T-helper 2 cell treated with Interferon-gamma antibody and Interleukin-4, amounts not matched to agents 100 ng/mL and 5 ng/mL, for 36 hours (primary cell): ENCODE results near the gene HSCB. TPM values are rescaled to one million over a fixed set of nuclear protein-coding genes. Genes with fewer than 3 reads are reported as not detected.
"Not testable (repeated sequence)": the region's sequence is repeated elsewhere in the genome, so short reads cannot be mapped to it uniquely, and the experiment has no call there.

Source experiments
- intact Hi-C: fragments of 100-400 bp; cut with micrococcal nuclease; formaldehyde crosslinking; loops from one replicate; pipeline ENCODE4 v1.15.1; 2023
- total RNA-seq: library from RNA; stranded (reverse); gene quantifications from 2 replicates; pipeline ENCODE4 v1.2.3, GENCODE V29; 2022

Gene HSCB, protein sequence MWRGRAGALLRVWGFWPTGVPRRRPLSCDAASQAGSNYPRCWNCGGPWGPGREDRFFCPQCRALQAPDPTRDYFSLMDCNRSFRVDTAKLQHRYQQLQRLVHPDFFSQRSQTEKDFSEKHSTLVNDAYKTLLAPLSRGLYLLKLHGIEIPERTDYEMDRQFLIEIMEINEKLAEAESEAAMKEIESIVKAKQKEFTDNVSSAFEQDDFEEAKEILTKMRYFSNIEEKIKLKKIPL
- 9.0 and 9.8 TPM in 2 replicates for total RNA-seq

DNA sequence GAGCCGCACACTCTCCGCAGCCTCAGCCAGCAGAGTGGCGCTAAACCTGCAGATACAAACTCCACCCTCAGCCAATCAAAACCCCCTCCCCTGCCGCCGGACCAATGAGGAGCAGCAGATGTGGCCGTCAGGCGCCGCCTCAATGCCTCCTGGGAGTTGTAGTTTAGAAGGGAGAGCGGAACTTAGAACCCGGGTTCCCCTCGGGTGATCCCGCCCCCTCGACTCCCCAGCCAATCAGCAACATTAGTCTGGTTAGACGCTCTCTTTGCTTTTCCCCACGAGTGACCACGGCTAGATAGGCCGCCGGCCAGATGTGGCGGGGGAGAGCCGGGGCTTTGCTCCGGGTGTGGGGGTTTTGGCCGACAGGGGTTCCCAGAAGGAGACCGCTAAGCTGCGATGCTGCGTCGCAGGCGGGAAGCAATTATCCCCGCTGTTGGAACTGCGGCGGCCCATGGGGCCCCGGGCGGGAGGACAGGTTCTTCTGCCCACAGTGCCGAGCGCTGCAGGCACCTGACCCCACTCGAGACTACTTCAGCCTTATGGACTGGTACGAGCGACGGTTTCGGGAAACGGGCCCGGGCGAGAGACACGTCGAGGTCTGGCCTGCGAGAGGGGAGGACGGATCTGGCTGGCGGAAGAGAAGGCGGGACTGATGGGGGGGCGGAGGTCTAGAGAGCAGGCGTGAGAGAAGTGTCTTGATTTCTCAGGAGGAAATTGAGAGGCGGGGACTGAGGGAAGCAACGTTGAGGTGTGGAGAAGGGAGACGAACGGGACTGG, at the start of gene HSCB, which contains the start of gene CHEK2:
TSS of gene HSCB (plus strand) at position 255 of the 777 bp plus-strand sequence. CDS start at position 312, 57 bp downstream.
TSS of gene CHEK2 (minus strand) at position 36 of the 777 bp plus-strand sequence. CDS start 7,099 bp downstream, outside the sequence.
- intact Hi-C loops: loop anchor here (1.0 to 5.0 kb wide), 6 partner anchors 30 to 823 kb away; partner anchors contain the start of genes CCDC117, EWSR1, PITPNB and RHBDD3

DNA sequence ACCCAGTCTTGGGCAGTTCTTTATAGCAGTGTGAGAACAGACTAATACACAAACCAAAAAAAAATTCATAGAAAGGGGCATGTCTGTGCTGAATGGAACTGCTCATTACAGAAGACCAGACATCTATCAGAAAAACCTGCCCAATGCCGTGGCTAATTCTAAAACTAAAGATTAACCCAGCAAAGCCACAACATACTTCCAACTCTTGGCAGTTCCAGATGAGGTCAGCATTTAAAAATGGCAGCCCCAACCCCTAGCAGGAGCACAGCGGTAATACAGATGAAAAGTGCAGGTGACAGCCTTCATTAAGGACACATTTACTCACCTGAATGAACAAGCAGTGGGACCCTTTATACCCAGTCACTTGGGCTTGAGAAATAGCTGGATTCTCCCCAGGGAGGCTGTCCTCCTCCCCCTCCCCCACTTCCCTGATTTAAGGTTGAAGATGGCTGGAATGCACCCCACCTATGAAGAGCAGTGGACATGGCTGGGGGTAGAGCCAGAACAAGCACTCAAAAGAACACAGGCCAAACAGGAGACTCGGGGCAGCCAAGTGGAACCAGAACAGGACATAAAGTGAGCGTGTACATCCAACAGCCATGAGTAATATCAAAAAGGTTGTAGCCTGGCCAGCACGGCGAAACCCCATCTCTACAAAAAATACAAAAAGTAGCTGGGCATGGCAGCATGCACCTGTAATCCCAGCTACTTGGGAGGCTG, 48.6 kb upstream of the HSCB start:
- intact Hi-C loops: not testable (repeated sequence)

DNA sequence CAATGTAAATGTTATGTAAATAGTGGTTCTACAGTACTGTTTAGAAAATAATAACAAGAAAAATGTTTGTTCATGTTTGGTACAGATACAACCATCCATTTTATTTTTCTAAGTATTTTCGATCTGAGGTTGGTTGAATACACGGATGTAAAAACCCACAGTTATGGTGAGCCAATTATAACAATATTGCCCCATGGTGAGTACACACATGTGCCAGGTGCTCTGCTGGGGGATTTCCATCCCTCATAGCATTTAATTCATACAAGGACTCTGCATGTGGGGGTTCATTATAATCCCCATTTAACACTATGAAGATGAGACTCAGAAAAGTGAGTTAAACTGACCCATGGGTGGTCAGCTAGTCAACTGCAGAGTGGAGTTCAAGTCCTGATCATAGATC, 38.9 kb upstream of the HSCB start:
- intact Hi-C loops: no loop called here

DNA sequence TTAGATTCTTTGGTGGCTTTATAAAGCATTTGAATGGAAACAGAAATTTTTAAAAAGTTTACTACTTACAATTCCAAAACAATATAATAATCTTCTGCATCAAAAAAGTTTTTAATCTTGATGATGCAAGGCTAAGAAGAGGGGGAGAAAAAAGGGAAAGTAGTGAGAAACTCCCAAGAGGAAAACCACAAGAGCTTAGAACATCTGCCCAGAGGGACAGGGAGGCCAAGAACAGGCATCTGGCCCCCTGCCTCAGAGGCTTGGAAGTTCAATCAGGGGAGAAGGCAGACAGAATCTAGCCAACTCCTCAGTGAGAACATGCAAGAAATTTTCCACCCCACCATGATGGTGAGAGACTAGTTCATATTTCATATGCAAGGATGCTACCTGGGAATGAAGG, 38.4 kb upstream of the HSCB start:
- intact Hi-C loops: no loop called here

DNA sequence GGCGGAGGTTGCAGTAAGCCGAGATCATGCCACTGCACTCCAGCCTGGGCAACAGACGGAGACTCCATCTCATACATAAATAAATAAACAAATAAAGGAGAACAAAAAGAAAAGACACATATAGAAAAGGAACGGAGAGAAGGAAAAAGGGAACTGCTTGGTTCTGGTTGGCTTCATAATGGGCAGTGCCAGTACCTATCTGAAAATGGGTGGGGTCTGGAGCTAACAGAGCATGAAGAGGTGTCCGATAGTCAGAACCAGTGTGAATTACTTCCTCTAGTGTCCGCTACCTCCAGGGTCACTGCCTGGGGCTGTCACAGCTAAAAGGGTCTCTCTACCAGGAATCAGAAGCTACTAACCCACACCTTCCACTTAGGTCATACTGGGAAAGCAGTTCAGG, 35.0 kb upstream of the HSCB start:
- intact Hi-C loops: no loop called here

DNA sequence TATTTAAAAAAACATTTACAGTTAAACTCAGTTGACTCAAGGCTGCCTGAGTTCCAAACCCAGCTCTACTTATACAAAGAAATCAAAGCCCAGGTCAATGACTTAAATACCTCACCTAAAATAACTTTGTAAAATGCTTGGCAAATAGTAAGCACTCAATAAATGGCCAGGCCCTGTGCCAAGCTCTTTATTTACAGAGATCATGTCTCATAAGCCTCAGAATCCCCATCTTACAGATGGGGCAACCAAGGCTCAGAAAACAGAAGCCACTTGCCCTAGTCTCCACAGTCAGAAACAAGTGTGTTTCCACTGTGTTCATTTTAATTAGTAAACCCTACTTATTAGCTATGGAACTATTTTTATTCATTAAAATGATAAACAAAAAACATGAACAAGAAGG, 31.7 kb upstream of the HSCB start:
- intact Hi-C loops: no loop called here

DNA sequence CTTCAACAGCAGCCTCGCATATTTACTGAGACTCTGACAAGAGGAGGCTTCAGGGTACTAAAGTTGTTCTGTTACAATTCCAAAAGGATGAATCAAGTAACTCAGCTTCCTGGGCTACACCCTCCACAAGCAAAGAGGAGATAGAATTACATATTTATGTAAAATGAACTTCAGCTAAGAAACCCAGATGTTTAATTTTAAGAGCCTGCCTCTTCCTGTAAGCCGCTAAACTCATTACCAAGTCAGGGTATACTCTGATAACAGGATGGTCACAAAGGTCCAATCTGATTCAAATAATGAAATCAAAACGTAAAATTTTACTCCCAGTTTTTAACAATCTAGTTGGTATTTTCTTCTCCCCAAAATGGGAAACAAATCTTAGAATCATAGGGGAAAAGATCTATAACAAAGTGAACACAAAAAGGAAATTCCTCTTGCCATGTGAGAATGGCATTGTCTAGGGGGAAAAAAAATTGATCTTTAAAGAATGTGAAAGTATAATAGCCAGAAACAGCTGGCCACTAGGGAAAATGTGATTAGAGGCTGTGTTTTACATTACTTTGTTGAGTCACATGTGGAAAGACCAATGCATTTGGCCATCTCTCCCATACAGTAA, 31.2 kb upstream of the HSCB start:
- intact Hi-C loops: no loop called here

DNA sequence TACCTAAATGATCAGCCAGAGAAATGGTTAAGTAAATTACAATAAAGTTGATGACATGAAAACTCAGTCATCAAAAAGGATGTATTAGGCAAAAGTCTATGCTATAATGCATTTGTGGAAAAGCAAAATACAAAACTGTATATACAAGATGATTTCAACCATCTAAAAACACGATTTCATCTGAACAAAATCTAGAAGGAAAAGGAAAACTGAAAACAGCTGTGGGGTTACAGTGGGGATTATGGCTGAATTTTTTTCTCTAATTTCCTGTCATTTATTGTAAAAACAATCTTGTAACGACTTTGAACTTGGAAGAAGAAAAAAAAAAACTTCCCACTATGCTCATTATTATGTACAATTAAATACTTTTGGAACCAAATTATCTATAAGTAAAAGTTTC, 30.5 kb upstream of the HSCB start:
- intact Hi-C loops: no loop called here

DNA sequence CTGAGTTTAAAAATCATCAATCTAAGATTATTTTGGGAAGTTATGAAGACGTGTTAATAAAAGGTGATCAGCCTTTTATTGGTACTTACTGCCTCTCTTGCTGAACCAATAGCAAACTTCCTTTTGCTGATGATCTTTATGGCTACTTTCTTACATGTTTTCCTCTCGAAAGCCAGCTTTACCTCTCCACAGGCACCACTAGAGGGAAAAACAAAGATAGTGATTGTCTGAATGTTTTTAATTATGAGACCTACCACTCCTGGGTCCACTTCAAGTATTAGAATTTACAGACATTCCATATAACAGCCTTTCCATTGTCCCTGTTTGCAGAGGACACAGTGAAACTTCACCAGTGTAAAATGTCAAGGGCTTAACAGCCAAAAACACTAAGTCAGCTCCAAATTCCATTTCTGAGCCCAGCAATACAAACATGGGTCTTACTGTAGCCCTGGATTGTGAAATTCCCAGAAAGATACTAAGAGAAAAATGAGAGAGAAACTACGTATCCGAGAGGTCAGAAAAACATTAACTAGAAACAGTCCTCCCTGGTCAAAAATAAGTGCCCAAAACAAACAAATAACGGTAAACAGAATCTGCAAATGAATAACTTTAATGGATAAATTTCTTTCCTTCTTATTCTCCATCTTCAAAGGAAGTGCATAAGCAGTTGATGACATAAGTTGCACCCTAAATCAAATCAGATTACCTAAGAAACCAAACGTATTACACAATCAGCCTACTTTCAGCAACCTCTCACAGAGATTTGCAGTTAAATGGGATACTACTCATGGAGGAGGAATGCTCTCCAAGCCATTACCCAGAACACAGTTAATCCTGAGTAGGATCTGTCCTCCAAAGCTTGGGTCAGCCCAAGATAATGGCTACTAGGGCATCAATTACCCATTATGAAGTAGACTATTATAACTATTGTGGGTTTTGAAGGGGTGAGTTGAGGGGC, 29.7 kb upstream of the HSCB start:
- intact Hi-C loops: no loop called here

DNA sequence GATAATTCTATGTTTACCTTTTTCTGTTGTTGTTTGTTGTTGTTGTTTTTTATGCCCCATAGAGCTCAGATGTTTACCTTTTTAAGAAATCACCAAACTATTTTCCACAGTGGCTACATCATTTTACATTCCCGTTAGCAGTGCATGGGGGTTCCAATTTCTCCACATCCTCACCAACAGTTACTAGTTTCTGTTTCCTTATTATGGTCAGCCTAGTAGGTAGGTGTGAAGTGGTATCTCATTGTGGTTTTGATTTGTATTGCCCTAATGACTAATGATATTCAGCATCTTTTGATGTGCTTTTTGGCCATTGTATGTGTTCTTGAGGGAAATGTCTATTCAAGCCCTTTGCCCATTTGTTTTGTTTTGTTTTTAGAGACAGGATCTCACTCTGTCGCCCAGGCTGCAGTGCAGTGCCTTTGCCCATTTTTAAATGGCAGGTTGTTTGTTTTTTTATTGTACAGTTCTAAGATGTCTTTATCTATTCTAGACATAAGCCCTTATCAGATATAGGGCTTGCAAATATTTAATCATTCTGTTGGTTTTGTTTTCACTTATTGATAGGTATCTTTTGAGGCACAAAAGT, 27.7 kb upstream of the HSCB start:
- intact Hi-C loops: no loop called here

DNA sequence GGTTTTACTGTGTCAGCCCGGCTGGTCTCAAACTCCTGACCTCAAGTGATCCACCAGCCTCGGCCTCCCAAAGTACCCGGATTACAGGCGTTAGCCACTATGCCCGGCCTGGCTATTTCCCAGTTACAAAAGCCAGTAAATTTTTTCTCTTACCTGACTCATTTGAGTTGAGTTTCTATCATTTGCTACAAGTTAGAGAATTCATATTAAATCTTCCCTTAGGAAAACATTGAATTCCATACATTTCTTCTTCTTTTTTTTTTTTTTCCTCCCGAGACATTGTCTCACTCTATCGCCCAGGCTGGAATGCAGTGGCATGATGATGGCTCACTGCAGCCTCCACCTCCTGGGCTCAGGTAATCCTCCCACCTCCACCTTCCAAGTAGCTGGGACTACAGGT, 26.2 kb upstream of the HSCB start:
- intact Hi-C loops: no loop called here

DNA sequence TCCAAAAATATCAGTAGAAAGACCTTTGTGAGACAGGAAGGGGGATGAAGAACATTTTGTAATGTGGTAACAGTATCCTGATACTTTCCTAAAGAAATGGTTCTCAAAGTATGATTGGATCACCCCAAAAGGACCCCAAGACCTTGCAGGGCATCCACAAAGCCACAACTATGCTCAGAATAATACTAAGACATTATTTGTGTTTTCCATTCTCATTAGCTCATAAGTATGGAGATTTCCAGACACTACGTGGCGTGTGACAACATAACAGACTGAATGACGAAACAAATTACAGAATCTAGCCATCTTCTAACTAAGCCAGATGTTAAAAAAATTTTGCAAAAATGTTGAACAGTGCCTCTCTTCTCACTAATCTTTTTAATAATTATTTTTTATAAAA, 25.2 kb upstream of the HSCB start:
- intact Hi-C loops: no loop called here

DNA sequence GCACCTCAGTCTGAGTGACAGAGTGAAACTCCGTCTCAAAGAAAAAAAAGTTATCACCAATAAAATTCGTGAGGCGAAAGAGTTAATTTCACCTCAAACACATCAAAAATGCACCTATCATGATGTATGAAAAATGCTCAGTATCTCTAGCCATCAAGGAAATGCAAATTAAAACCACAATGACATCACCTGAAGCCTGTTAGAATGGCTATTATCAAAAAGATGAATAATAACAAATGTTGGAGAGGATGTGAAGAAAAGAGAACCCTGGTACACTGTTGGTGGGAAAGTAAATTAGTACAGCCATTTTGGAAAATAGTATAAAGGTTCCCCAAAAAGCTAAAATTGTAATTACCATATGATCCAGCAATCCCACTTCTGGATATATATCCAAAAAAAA, 23.8 kb upstream of the HSCB start:
- intact Hi-C loops: no loop called here

DNA sequence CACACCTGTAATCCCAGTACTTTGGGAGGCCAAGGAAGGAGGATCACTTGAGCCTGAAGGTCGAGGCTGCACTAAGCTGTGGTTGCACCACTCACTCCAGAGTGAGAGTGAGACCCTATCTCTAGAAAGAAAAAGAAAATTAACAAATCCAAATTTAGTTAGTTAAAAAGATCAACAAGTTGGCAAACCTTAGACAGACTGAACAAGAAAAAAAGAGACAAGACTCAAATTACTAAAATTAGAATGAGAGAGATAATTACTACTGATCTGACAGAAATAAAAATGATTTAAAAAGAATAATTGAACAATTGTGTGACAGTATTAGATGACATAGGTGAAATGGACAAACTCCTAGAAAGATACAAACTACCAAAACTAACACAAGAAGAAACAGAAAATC, 13.8 kb upstream of the HSCB start:
- intact Hi-C loops: no loop called here

DNA sequence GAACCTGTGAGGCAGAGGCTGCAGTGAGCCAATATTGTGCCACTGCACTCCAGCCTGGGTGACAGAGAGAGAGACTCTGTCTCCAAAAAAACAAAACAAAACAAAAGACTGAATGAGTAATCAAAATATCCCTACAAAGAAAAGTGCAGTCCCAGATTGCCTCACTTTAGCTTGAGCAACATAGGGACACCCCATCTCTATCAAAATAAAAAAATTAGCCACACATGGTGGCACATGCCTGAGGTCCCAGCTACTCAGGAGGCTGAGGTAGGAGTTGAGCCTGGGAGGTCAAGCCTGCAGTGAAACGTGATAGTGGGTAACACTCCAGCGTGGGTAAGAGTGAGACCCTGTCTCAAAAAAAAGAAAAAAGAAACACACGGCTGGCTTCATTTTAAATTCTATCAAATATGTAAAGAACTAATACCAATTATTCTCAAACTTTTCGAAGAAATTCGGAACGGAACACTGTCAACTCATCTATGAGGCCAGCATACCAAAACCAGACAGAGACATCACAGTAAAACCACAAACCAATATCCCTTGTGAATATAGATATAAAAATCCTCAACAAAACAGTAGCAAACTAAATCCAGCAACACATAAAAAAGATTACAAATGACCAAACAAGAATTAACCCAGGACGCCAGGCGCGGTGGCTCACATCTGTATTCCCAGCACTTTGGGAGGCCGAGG, 13.1 kb upstream of the HSCB start:
- intact Hi-C loops: no loop called here

DNA sequence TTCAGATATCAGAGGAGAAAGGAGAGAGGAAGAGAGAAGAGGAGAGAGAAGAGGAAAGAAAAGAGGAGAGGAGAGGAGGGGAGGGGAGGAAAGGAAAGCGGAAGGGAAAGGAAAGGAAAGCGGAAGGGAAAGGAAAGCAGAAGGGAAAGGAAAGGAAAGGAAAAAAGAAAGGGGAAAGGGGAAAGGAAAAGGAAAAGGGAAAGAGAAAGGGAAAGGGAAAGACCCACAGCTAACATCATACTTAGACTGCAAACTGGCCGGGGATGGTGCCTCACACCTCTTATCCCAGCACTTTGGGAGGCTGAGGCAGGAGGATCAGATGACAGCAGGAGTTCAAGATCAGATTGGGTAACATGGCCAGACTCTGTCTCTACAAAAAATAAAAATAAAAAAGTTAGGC, 11.7 kb upstream of the HSCB start:
- intact Hi-C loops: no loop called here

DNA sequence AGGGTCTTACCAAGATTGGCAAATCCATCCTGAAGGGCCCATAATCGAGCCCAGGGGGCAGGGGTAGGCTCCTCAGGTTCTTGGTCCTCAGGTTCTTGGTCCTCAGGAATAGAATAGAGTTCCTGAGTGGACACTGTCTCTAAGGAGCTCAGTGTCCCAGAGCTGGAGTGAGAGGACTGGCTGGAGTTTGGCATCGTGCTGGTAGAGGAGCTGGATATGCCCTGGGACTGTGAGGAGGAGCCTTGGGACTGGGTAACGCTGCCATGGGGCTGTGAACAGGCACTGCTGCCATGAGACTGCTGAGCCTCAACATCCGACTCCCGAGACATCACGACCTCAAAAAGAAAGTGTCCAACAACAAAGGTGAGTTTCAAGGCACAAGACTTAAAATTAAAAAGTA, 7.4 kb upstream of the HSCB start:
- intact Hi-C loops: no loop called here

DNA sequence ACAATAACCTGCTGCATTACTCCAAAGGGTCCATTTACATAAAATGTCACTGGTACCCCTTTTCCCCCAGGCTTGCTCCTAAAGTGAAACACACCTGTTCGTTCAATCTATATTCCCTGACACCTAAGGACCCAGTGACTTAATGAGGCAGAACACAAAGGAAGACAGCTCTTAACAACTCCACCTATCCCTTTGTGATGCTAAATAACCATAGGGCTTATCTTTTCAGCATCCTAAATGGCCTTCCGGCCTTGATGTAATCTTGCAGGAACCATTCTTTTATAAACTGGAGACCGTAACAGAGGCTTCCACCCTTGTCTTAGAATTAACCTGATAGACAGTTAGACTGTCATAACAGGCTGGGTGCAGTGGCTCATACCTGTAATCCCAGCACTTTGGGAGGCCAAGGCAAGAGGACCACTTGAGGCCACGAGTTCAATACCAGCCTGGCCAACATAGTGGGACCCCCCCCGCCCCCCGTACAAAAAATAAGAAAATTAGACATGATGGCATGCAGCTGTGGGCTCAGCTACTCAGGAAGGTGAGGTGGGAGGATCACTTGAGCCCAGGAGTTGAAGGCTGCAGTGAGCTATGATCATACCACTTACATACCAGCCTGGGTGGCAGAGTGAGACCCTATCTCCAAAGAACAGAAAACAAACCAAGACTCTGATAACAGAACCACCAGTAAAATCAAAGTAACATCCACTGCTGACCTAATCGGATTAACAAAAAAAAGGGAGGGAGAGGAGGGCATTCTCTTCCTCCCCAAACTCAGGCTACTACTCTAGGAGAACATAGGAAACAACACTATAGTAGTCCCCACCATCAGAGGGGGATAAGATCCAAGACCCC, 5.3 kb upstream of the HSCB start:
- intact Hi-C loops: no loop called here

DNA sequence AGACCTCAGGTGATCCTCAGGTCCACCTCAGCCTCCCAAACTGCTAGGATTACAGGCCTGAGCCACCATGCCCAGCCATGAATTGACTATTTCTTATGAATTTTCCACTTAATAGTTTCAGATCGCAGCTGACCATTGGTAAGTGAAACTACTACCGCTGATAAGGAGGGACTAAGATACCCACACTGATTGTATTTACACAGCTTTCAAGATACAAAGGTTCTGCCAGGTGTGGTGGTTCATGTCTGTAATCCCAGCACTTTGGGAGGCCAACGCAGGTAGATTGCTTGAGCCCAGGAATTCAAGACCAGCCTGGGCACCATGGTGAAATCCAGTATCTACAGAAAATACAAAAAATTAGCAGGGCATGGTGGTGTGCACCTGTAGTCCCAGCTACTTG, 4.1 kb upstream of the HSCB start:
- intact Hi-C loops: no loop called here
